Measurements from ENCODE around the gene GYS2.

- TF ChIP-seq CTCF (IDR thresholded peaks at IDR 0.05): no peak
- no peak for TF ChIP-seq POLR2A (IDR thresholded peaks at IDR 0.05)
These were observed 51.9 kb downstream of the GYS2 start for GRCh38 chr12:21552635-21553328.
